NB4 (cell line): Measurements from ENCODE around the gene NMT1.

Experiments
- POLR2A ChIP-seq: IDR thresholded peaks from 2 replicates; pipeline ENCODE4 v1.6.1; 2011; ENCODE audit warnings: mild to moderate bottlenecking; ENCODE audit not compliant: insufficient read length; ENCODE audit errors: extremely low read depth
- TF ChIP-seq, protein P1 (sequence below): IDR thresholded peaks from one replicate; pipeline ENCODE4 v1.5.1; 2012; ENCODE audit warnings: low read depth, low read length

DNA sequence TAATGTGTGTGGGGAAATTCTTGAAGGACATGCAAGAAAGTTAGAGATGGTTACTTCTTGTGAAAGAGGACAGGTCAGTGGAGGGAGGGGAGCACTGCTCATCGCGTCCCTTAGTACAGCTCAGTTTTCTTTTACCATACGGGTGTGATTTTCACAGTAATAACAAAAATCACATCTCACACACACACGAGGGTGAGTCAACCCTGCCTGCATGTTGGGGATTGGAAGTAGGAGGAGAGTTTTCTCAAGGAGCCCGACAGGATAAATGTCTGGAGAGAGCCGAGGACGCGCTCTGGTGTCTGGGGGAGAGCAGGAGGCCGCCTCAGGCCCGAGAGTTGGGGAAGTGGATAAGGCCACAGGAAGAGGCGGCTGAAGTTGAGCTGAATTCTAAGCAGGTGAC is 54.8 kb downstream of the NMT1 start:
- TF ChIP-seq, protein P1, sequence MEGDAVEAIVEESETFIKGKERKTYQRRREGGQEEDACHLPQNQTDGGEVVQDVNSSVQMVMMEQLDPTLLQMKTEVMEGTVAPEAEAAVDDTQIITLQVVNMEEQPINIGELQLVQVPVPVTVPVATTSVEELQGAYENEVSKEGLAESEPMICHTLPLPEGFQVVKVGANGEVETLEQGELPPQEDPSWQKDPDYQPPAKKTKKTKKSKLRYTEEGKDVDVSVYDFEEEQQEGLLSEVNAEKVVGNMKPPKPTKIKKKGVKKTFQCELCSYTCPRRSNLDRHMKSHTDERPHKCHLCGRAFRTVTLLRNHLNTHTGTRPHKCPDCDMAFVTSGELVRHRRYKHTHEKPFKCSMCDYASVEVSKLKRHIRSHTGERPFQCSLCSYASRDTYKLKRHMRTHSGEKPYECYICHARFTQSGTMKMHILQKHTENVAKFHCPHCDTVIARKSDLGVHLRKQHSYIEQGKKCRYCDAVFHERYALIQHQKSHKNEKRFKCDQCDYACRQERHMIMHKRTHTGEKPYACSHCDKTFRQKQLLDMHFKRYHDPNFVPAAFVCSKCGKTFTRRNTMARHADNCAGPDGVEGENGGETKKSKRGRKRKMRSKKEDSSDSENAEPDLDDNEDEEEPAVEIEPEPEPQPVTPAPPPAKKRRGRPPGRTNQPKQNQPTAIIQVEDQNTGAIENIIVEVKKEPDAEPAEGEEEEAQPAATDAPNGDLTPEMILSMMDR = no peak
- no peak for TF ChIP-seq POLR2A
